ENCODE results near the gene POMT1. TPM values are rescaled to one million over a fixed set of nuclear protein-coding genes. Genes with fewer than 3 reads are reported as not detected.
A peak's percentile ranks its signal among the peaks of the same experiment; 100 is the strongest.
"Not testable (repeated sequence)": the region's sequence is repeated elsewhere in the genome, so short reads cannot be mapped to it uniquely, and the experiment has no call there.

POMT1 gene, protein sequence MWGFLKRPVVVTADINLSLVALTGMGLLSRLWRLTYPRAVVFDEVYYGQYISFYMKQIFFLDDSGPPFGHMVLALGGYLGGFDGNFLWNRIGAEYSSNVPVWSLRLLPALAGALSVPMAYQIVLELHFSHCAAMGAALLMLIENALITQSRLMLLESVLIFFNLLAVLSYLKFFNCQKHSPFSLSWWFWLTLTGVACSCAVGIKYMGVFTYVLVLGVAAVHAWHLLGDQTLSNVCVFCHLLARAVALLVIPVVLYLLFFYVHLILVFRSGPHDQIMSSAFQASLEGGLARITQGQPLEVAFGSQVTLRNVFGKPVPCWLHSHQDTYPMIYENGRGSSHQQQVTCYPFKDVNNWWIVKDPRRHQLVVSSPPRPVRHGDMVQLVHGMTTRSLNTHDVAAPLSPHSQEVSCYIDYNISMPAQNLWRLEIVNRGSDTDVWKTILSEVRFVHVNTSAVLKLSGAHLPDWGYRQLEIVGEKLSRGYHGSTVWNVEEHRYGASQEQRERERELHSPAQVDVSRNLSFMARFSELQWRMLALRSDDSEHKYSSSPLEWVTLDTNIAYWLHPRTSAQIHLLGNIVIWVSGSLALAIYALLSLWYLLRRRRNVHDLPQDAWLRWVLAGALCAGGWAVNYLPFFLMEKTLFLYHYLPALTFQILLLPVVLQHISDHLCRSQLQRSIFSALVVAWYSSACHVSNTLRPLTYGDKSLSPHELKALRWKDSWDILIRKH
- 25.7 TPM for polyA plus RNA-seq (2013)

DNA sequence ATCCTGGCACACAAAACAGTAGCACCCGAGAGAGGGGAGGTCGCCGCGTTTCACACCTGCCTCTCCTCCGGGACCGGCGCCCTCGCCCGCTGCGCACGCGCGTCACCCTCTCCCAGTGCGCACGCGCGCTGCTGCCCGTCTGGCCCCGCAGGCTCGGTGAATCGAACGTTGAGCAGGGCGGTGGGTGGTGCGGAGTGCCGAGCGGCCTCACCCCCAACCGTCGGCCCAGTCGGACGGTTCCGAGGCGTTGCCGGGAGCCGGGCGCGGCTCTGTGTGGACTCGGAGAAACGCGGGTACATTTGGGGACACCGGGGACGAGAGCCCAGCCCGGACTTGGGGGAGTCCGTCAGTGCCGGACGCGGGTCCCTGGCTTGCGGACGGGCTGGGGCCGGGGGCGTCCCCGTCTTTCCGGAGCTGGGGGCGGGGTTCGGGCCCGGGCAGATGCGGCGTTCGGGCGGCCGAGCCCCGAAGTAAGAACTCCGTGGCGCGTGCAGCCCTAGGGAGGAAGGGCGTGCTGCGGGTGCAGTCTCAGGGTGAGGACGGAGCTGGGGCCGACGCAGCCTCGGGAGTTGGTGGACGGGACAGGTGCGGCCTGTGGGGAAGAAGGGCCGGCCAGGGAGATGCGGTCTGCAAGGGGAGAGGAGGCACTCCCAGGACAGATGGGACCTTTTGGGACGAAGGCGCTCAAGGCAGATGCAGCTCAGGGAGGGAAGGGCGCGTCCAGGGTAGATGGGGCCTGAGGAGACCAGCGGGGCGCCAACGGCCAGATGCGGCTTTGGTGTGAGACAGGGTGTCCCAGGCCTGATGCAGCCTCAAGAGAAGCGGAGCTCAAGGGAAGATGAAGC, at the start of gene POMT1:
Gene POMT1, plus strand, starts transcription at position 138 of the 845 bp plus-strand sequence. CDS start 1,301 bp downstream, outside the sequence.
- no peaks in the 10 kb centered on the region for H3K27me3 ChIP-seq (replicated peaks in 2 of 5; ENCODE audit: control insufficient read depth in 4 of 5, insufficient read depth in 5 of 5, low read length in 4 of 5)
- DNase-seq: peak; percentile 84 to 87 (median 87)
- peaks cover 0 to 31% (median 20%) of the 10 kb centered on the region in 4 experiments for H3K4me1 ChIP-seq (ENCODE audit: control extremely low read depth in 1 of 4, control insufficient read depth in 4 of 4, insufficient read depth in 4 of 4, low read length in 3 of 4)
- POLR2A ChIA-PET: interaction anchor here (0.5 to 0.6 kb wide), 2 partner anchors 266 to 294 kb away, joined by 3 read pairs; no protein-coding TSS in a partner anchor
- 0% methylated on average over 67 of the region's 83 CpGs for WGBS (ENCODE audit: insufficient coverage)
- H3K4me3 ChIP-seq (ENCODE audit: control insufficient read depth in 1 of 7, extremely low read depth in 1 of 7, insufficient read depth in 4 of 7, low read depth in 2 of 7, low read length in 6 of 7): peak within 1 kb of the TSS; percentile 60 to 91 (median 81)
- H3K9me3 ChIP-seq (ENCODE audit: control extremely low read depth in 1 of 5, control insufficient read depth in 4 of 5, insufficient read depth in 2 of 5, low read depth in 1 of 5, low read length in 4 of 5): no peaks in the 10 kb centered on the region
- peaks cover 8 to 32% (median 25%) of the 10 kb centered on the region in 4 experiments for H3K36me3 ChIP-seq (ENCODE audit: control insufficient read depth in 4 of 4, insufficient read depth in 4 of 4, low read length in 3 of 4)
- CTCF ChIA-PET: interaction anchor here (1.1 kb wide), 1 partner anchor 26 kb away, joined by 4 read pairs; no protein-coding TSS in a partner anchor
- H3K27ac ChIP-seq (ENCODE audit: insufficient read depth in 1 of 2, low read depth in 1 of 2, low read length in 2 of 2, poor library complexity in 1 of 2, severe bottlenecking in 2 of 2): peak within 1 kb of the TSS in 1 of 2 experiments; percentile 66

DNA sequence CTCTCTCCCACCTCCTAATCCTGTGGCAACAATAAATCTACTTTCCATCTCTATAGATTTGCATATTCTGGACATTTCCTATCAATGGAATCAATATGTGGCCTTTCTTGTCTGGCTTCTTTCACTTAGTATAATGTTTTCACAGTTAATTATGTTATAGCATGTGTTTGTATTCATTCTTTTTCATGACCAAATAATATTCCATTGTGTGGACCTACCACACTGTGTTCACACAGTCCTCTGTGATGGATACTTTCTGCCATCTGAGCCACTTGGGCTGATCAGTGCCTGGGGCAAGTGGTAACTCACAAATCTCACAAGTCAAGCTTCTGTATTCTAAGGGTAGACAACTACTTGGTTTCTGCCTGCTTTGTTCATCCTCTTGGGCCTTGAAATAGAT, 48.7 kb upstream of the POMT1 start:
- CTCF ChIA-PET: interaction anchor here (1.4 kb wide), 1 partner anchor 26 kb away, joined by 3 read pairs; no protein-coding TSS in a partner anchor
- POLR2A ChIA-PET: no interaction called here
- Histone ChIP-seq H3K4me3 (ENCODE audit: control insufficient read depth in 1 of 7, extremely low read depth in 1 of 7, insufficient read depth in 4 of 7, low read depth in 2 of 7, low read length in 6 of 7) (no peak overlapping the region), H3K9me3 (ENCODE audit: control extremely low read depth in 1 of 5, control insufficient read depth in 4 of 5, insufficient read depth in 2 of 5, low read depth in 1 of 5, low read length in 4 of 5) (no peaks in the 10 kb centered on the region), H3K36me3 (ENCODE audit: control insufficient read depth in 4 of 4, insufficient read depth in 4 of 4, low read length in 3 of 4) (peaks cover 34 to 89% (median 62%) of the 10 kb centered on the region in 4 experiments), H3K4me1 (ENCODE audit: control extremely low read depth in 1 of 4, control insufficient read depth in 4 of 4, insufficient read depth in 4 of 4, low read length in 3 of 4) (no peaks in the 10 kb centered on the region), H3K27ac (ENCODE audit: insufficient read depth in 1 of 2, low read depth in 1 of 2, low read length in 2 of 2, poor library complexity in 1 of 2, severe bottlenecking in 2 of 2) (no peak overlapping the region), H3K27me3 (replicated peaks in 2 of 5; ENCODE audit: control insufficient read depth in 4 of 5, insufficient read depth in 5 of 5, low read length in 4 of 5) (no peaks in the 10 kb centered on the region)
- no peak for DNase-seq

DNA sequence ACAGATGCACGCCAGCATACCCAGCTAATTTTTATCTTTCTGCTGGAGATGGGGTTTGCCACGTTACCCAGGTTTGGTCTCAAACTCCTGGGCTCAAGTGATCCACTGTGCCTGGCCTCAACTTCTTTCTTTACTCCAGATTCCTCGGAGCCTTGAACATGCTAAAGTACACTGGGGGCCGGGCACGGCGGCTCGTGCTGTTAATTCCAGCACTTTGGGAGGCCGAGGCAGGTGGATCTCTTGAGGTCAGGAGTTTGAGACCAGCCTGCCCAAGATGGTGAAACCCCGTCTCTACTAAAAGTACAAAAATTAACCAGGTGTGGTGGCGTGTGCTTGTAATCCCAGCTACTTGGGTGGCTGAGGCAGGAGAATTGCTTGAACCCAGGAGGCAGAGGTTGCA, 47.1 kb upstream of the POMT1 start:
- POLR2A ChIA-PET: interaction anchor here (0.6 kb wide), 1 partner anchor 144 kb away, joined by 4 read pairs; no protein-coding TSS in a partner anchor
- H3K9me3 ChIP-seq (ENCODE audit: control extremely low read depth in 1 of 5, control insufficient read depth in 4 of 5, insufficient read depth in 2 of 5, low read depth in 1 of 5, low read length in 4 of 5); H3K4me1 ChIP-seq (ENCODE audit: control extremely low read depth in 1 of 4, control insufficient read depth in 4 of 4, insufficient read depth in 4 of 4, low read length in 3 of 4); CTCF ChIA-PET; DNase-seq; H3K27ac ChIP-seq (ENCODE audit: insufficient read depth in 1 of 2, low read depth in 1 of 2, low read length in 2 of 2, poor library complexity in 1 of 2, severe bottlenecking in 2 of 2); H3K4me3 ChIP-seq (ENCODE audit: control insufficient read depth in 1 of 7, extremely low read depth in 1 of 7, insufficient read depth in 4 of 7, low read depth in 2 of 7, low read length in 6 of 7); H3K27me3 ChIP-seq (replicated peaks in 2 of 5; ENCODE audit: control insufficient read depth in 4 of 5, insufficient read depth in 5 of 5, low read length in 4 of 5): not testable (repeated sequence)
- peaks cover 35 to 91% (median 67%) of the 10 kb centered on the region in 4 experiments for H3K36me3 ChIP-seq (ENCODE audit: control insufficient read depth in 4 of 4, insufficient read depth in 4 of 4, low read length in 3 of 4)
- WGBS (ENCODE audit: insufficient coverage): 98% methylated on average over 8 of the region's 10 CpGs

DNA sequence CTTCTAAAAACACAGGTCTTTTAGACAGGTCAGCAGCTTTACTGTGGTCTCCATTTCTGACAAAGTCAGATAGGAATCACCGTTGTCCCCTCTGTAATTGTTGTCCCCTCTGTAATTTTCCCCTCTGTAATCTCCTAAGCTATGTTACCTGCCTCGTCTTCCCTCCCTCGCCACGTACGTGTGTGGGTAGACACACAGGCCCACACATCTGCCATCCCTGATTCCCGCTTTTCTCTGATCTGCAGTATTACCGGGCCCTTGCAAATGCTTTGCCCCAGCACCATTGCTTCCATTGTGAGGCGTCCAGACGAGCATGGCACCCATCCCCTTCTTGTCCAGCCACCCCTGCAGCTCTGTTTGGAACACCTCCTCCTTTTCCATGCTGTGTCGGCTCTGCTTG, 45.0 kb upstream of the POMT1 start:
- DNase-seq: no peak
- CTCF ChIA-PET: interaction anchor here (0.9 to 1.8 kb wide), 3 partner anchors 14 to 20 kb away, joined by 3 to 4 read pairs (median 3); no protein-coding TSS in a partner anchor
- Histone ChIP-seq H3K27me3 (replicated peaks in 2 of 5; ENCODE audit: control insufficient read depth in 4 of 5, insufficient read depth in 5 of 5, low read length in 4 of 5) (no peaks in the 10 kb centered on the region), H3K36me3 (ENCODE audit: control insufficient read depth in 4 of 4, insufficient read depth in 4 of 4, low read length in 3 of 4) (peaks cover 36 to 88% (median 75%) of the 10 kb centered on the region in 4 experiments), H3K4me1 (ENCODE audit: control extremely low read depth in 1 of 4, control insufficient read depth in 4 of 4, insufficient read depth in 4 of 4, low read length in 3 of 4) (no peaks in the 10 kb centered on the region), H3K27ac (ENCODE audit: insufficient read depth in 1 of 2, low read depth in 1 of 2, low read length in 2 of 2, poor library complexity in 1 of 2, severe bottlenecking in 2 of 2) (no peak overlapping the region), H3K4me3 (ENCODE audit: control insufficient read depth in 1 of 7, extremely low read depth in 1 of 7, insufficient read depth in 4 of 7, low read depth in 2 of 7, low read length in 6 of 7) (no peak overlapping the region), H3K9me3 (ENCODE audit: control extremely low read depth in 1 of 5, control insufficient read depth in 4 of 5, insufficient read depth in 2 of 5, low read depth in 1 of 5, low read length in 4 of 5) (no peaks in the 10 kb centered on the region)
- 95% methylated on average over 9 of the region's 10 CpGs for WGBS (ENCODE audit: insufficient coverage)
- POLR2A ChIA-PET: no interaction called here

DNA sequence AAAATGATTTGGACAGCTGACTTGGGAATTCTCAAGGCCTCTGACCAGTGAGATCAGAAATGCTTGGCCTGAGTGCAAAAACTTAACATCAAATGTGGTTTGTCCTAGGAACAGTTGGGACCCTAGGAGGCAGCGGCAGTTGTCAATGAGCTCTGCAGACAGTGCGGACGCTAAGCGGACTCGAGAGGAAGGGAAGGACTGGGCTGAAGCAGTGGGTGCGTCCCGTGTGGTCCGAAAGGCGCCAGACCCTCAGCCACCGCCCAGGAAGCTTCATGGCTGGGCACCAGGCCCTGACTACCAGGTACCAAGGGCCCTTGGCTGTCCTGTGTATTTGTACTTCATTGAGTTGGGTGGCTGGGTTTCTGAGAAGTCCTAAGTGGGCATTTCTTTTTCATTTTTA, 43.7 kb upstream of the POMT1 start:
- Histone ChIP-seq H3K4me1 (ENCODE audit: control extremely low read depth in 1 of 4, control insufficient read depth in 4 of 4, insufficient read depth in 4 of 4, low read length in 3 of 4) (peaks cover 0 to 1% (median under 1%) of the 10 kb centered on the region in 4 experiments), H3K4me3 (ENCODE audit: control insufficient read depth in 1 of 7, extremely low read depth in 1 of 7, insufficient read depth in 4 of 7, low read depth in 2 of 7, low read length in 6 of 7) (no peak overlapping the region), H3K27me3 (replicated peaks in 2 of 5; ENCODE audit: control insufficient read depth in 4 of 5, insufficient read depth in 5 of 5, low read length in 4 of 5) (no peaks in the 10 kb centered on the region), H3K9me3 (ENCODE audit: control extremely low read depth in 1 of 5, control insufficient read depth in 4 of 5, insufficient read depth in 2 of 5, low read depth in 1 of 5, low read length in 4 of 5) (no peaks in the 10 kb centered on the region), H3K27ac (ENCODE audit: insufficient read depth in 1 of 2, low read depth in 1 of 2, low read length in 2 of 2, poor library complexity in 1 of 2, severe bottlenecking in 2 of 2) (no peak overlapping the region), H3K36me3 (ENCODE audit: control insufficient read depth in 4 of 4, insufficient read depth in 4 of 4, low read length in 3 of 4) (peaks cover 26 to 87% (median 73%) of the 10 kb centered on the region in 4 experiments)
- ChIA-PET POLR2A (no interaction called here), CTCF (interaction anchor here (0.8 to 1.2 kb wide), 3 partner anchors 18 to 75 kb away, joined by 3 to 4 read pairs (median 3); no protein-coding TSS in a partner anchor)
- DNase-seq: no peak
- 98% methylated on average over 9 of the region's 10 CpGs for WGBS (ENCODE audit: insufficient coverage)

DNA sequence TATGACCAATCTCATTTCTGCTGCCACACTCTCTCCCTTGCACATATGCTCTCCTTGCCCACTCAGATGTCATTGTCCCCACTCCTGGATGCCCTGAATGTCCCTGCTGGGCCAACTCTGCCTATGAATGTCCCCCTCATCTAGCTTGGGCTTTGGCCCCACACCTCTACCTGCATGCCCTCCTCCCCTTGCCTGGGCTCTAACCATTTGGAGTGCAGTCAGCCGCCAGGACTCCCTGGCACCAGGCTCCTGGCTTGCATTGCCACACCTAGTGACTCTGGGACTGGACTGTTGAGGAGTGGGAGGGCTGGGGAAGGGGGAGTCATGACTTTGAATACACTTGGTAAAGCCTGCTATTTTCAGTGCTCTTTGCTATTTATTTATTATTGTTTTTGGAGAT, 41.6 kb upstream of the POMT1 start:
- POLR2A ChIA-PET: no interaction called here
- peaks cover 0 to 6% (median 2%) of the 10 kb centered on the region in 4 experiments for H3K4me1 ChIP-seq (ENCODE audit: control extremely low read depth in 1 of 4, control insufficient read depth in 4 of 4, insufficient read depth in 4 of 4, low read length in 3 of 4)
- H3K27me3 ChIP-seq (replicated peaks in 2 of 5; ENCODE audit: control insufficient read depth in 4 of 5, insufficient read depth in 5 of 5, low read length in 4 of 5): no peaks in the 10 kb centered on the region
- H3K36me3 ChIP-seq (ENCODE audit: control insufficient read depth in 4 of 4, insufficient read depth in 4 of 4, low read length in 3 of 4): peaks cover 32 to 87% (median 74%) of the 10 kb centered on the region in 4 experiments
- CTCF ChIA-PET: interaction anchor here (1.3 kb wide), 1 partner anchor 54 kb away, joined by 4 read pairs; no protein-coding TSS in a partner anchor
- no peak overlapping the region for H3K4me3 ChIP-seq (ENCODE audit: control insufficient read depth in 1 of 7, extremely low read depth in 1 of 7, insufficient read depth in 4 of 7, low read depth in 2 of 7, low read length in 6 of 7)
- DNase-seq: no peak
- no peak overlapping the region for H3K27ac ChIP-seq (ENCODE audit: insufficient read depth in 1 of 2, low read depth in 1 of 2, low read length in 2 of 2, poor library complexity in 1 of 2, severe bottlenecking in 2 of 2)
- H3K9me3 ChIP-seq (ENCODE audit: control extremely low read depth in 1 of 5, control insufficient read depth in 4 of 5, insufficient read depth in 2 of 5, low read depth in 1 of 5, low read length in 4 of 5): no peaks in the 10 kb centered on the region
- WGBS (ENCODE audit: insufficient coverage): no CpG with 5 or more reads among the region's 1 CpG
